HL-60 (cell line): ENCODE data around the gene ADD1.

Experiments used
- DNase-seq, 2 experiments: peaks; one replicate each; pipeline ENCODE4 v3.0.0-alpha.2; 2010 to 2020; ENCODE audit warnings: low read depth in 1 of 2, low spot score in 1 of 2
- H3K27ac ChIP-seq: fragments of 250-450 bp; sonication (Bioruptor Pico); replicated peaks from 2 replicates; pipeline ENCODE4 v1.5.1; 2020; ENCODE audit warnings: mild to moderate bottlenecking, moderate library complexity
- H3K27me3 ChIP-seq: fragments of 250-450 bp; sonication (Bioruptor Pico); 2 replicates; pipeline ENCODE4 v1.5.1; 2021; ENCODE audit warnings: mild to moderate bottlenecking, moderate library complexity; ENCODE audit not compliant: insufficient read depth, poor library complexity, severe bottlenecking
- H3K4me3 ChIP-seq: replicated peaks from 2 replicates; pipeline ENCODE4 v1.5.1; 2011; ENCODE audit warnings: mild to moderate bottlenecking, control low read depth, low read length; ENCODE audit not compliant: insufficient read depth
- GABPA ChIP-seq: IDR thresholded peaks from 2 replicates; pipeline ENCODE4 v1.6.1; 2012; ENCODE audit warnings: low read depth
- POLR2AphosphoS5 ChIP-seq: IDR thresholded peaks from 2 replicates; pipeline ENCODE4 v1.6.1; 2012; ENCODE audit warnings: low read depth
- SPI1 ChIP-seq: IDR thresholded peaks from 2 replicates; pipeline ENCODE4 v1.6.1; 2012; ENCODE audit warnings: low read depth, mild to moderate bottlenecking, borderline replicate concordance
- TF ChIP-seq, protein P1 (sequence below): IDR thresholded peaks from 2 replicates; pipeline ENCODE4 v1.6.1; 2012; ENCODE audit warnings: low read depth; ENCODE audit not compliant: insufficient replicate concordance
- TF ChIP-seq, protein P2 (sequence below): IDR thresholded peaks from one replicate; pipeline ENCODE4 v1.5.1; 2011; ENCODE audit warnings: low read length, control low read depth, inconsistent platforms; ENCODE audit not compliant: insufficient read depth

ADD1 gene

DNA sequence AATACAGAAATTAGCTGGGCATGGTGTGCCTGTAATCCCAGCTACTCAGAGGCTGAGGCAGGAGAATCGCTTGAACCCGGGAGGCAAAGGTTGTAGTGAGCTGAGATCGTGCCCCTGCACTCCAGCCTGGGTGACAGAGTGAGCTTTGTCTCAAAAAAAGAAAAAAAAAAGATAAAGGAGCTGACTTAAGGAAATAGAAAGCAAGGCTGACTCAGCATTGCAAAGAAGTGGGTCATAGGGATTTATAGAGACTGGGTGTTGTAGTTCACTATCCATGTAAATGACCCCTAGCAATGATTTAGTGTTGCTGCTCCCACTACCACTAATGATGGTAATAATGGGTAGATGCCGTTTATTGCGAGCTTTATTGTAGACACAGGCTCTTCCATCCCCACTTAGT lies 47.6 kb downstream of the ADD1 start:
- no peaks in the 10 kb centered on the region for H3K27me3 ChIP-seq
- no peak for DNase-seq
- no peak overlapping the region for H3K4me3 ChIP-seq
- TF ChIP-seq, protein P1, sequence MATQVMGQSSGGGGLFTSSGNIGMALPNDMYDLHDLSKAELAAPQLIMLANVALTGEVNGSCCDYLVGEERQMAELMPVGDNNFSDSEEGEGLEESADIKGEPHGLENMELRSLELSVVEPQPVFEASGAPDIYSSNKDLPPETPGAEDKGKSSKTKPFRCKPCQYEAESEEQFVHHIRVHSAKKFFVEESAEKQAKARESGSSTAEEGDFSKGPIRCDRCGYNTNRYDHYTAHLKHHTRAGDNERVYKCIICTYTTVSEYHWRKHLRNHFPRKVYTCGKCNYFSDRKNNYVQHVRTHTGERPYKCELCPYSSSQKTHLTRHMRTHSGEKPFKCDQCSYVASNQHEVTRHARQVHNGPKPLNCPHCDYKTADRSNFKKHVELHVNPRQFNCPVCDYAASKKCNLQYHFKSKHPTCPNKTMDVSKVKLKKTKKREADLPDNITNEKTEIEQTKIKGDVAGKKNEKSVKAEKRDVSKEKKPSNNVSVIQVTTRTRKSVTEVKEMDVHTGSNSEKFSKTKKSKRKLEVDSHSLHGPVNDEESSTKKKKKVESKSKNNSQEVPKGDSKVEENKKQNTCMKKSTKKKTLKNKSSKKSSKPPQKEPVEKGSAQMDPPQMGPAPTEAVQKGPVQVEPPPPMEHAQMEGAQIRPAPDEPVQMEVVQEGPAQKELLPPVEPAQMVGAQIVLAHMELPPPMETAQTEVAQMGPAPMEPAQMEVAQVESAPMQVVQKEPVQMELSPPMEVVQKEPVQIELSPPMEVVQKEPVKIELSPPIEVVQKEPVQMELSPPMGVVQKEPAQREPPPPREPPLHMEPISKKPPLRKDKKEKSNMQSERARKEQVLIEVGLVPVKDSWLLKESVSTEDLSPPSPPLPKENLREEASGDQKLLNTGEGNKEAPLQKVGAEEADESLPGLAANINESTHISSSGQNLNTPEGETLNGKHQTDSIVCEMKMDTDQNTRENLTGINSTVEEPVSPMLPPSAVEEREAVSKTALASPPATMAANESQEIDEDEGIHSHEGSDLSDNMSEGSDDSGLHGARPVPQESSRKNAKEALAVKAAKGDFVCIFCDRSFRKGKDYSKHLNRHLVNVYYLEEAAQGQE, result no peak
- TF ChIP-seq SPI1 (no peak), GABPA (no peak), POLR2AphosphoS5 (no peak)
- TF ChIP-seq, protein P2, sequence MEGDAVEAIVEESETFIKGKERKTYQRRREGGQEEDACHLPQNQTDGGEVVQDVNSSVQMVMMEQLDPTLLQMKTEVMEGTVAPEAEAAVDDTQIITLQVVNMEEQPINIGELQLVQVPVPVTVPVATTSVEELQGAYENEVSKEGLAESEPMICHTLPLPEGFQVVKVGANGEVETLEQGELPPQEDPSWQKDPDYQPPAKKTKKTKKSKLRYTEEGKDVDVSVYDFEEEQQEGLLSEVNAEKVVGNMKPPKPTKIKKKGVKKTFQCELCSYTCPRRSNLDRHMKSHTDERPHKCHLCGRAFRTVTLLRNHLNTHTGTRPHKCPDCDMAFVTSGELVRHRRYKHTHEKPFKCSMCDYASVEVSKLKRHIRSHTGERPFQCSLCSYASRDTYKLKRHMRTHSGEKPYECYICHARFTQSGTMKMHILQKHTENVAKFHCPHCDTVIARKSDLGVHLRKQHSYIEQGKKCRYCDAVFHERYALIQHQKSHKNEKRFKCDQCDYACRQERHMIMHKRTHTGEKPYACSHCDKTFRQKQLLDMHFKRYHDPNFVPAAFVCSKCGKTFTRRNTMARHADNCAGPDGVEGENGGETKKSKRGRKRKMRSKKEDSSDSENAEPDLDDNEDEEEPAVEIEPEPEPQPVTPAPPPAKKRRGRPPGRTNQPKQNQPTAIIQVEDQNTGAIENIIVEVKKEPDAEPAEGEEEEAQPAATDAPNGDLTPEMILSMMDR, result no peak
- H3K27ac ChIP-seq, result no peak overlapping the region

DNA sequence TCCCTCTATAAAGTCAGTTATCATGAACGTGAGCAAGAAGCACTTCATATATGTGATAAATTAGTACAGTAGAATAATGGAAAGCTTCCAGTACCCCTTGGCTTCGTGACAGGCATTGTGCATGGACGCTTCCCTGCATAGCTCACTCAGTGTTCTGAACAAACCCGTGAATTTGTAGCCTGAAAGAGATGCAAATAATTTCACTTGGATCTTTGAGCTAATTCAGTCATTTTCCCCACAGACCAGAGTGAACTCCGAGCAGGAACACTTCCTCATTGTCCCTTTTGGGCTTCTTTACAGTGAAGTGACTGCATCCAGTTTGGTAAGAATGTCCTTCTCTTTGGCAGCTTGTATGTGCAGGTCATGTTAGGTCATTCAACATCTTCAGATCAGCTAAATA lies 50.1 kb downstream of the ADD1 start:
- no peak overlapping the region for H3K27ac ChIP-seq
- H3K4me3 ChIP-seq, result no peak overlapping the region
- peak; percentile 29; the same call in 1 of the 2 replicates for TF ChIP-seq SPI1
- no peak for TF ChIP-seq POLR2AphosphoS5
- TF ChIP-seq GABPA, result no peak
- TF ChIP-seq, protein P2, result no peak
- TF ChIP-seq, protein P1, result no peak
- DNase-seq, result no peak
- H3K27me3 ChIP-seq, result no peaks in the 10 kb centered on the region

DNA sequence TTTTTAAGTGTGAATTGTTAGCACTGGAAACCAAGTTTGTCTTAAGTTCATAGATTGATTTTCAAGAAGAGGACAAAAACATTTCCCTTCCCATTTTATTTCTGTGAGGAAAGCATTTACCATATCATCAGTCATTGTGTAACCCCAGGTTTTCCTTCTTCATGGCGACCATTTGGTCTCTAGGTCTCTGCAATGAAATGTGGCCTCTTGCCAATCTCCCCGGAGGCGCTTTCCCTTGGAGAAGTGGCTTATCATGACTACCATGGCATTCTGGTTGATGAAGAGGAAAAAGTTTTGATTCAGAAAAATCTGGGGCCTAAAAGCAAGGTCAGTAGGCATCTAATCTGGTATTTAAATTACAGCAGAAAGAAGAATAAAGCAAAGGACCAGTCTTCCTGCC lies 54.4 kb downstream of the ADD1 start:
- DNase-seq, result no peak
- no peaks in the 10 kb centered on the region for H3K27me3 ChIP-seq
- H3K27ac ChIP-seq, result no peak overlapping the region
- no peak overlapping the region for H3K4me3 ChIP-seq
- TF ChIP-seq POLR2AphosphoS5 (no peak), SPI1 (no peak), GABPA (no peak)
- TF ChIP-seq, protein P2, result no peak
- TF ChIP-seq, protein P1, result no peak
